K562 (cell line): Measurements from ENCODE around the gene GRHPR. TPM values are rescaled to one million over a fixed set of nuclear protein-coding genes. Genes with fewer than 3 reads are reported as not detected.

Source experiments
- ARID2 ChIP-seq: fragments of 450-650 bp; IDR thresholded peaks from 2 replicates; pipeline ENCODE4 v1.6.1; 2017; ENCODE audit warnings: antibody characterized with exemption, mild to moderate bottlenecking
- CBX1 ChIP-seq: sonication (generic); IDR thresholded peaks from 2 replicates; pipeline ENCODE4 v1.6.1; 2016; ENCODE audit warnings: antibody characterized with exemption, low read depth, mild to moderate bottlenecking
- CHCHD3 ChIP-seq: fragments of 250-450 bp; sonication (Bioruptor Pico); IDR thresholded peaks from 2 replicates; pipeline ENCODE4 v2.1.2; 2022; ENCODE audit warnings: mild to moderate bottlenecking
- CSDE1 ChIP-seq, 2 experiments: fragments of 450-650 bp; IDR thresholded peaks; 2 replicates each; pipeline ENCODE4 v1.6.1; 2016; ENCODE audit warnings: mild to moderate bottlenecking in 1 of 2
- DDX20 ChIP-seq: fragments of 450-650 bp; IDR thresholded peaks from 2 replicates; pipeline ENCODE4 v1.6.1; 2016; ENCODE audit warnings: missing genetic modification characterization, low read depth, mild to moderate bottlenecking, missing compliant biosample characterization, moderate library complexity
- ETV5 ChIP-seq: sonication (generic); formaldehyde crosslinking; IDR thresholded peaks from 2 replicates; pipeline ENCODE4 v1.4.0; 2020; ENCODE audit warnings: low read depth, mild to moderate bottlenecking, missing genetic modification reagents
- FOSL1 ChIP-seq: fragments of 200-800 bp; sonication (Bioruptor generic); conservative IDR thresholded peaks from 2 replicates; pipeline ENCODE4 v1.6.1; 2016; ENCODE audit warnings: missing genetic modification characterization, missing compliant biosample characterization
- HMGN3 ChIP-seq: IDR thresholded peaks from 2 replicates; pipeline ENCODE4 v1.6.1; 2011; ENCODE audit warnings: borderline replicate concordance, low read depth, mild to moderate bottlenecking, mixed read lengths, low read length; ENCODE audit not compliant: insufficient read length; ENCODE audit errors: extremely low read depth
- NCOA2 ChIP-seq, 2 experiments: fragments of 450-650 bp; IDR thresholded peaks; 2 replicates each; pipeline ENCODE4 v1.6.1; 2018; ENCODE audit warnings: mild to moderate bottlenecking in 2 of 2, moderate library complexity in 1 of 2; ENCODE audit not compliant: partially characterized antibody in 2 of 2
- RFX5 ChIP-seq: IDR thresholded peaks from 2 replicates; pipeline ENCODE4 v1.6.1; 2011; ENCODE audit warnings: low read depth, mild to moderate bottlenecking, improper control_type of control experiment, low read length
- RHOXF2B ChIP-seq: fragments of 250-450 bp; sonication (Bioruptor Pico); conservative IDR thresholded peaks from 2 replicates; pipeline ENCODE4 v1.5.1; 2021
- SIRT6 ChIP-seq: IDR thresholded peaks from one replicate; pipeline ENCODE4 v1.6.1; 2012; ENCODE audit warnings: low read depth, mild to moderate bottlenecking, control low read depth, inconsistent platforms, low read length, moderate library complexity
- SMAD2 ChIP-seq: fragments of 150-350 bp; IDR thresholded peaks from 2 replicates; pipeline ENCODE4 v1.6.1; 2014; ENCODE audit warnings: low read depth, mild to moderate bottlenecking, low read length
- SMARCE1 ChIP-seq: fragments of 450-650 bp; IDR thresholded peaks from 2 replicates; pipeline ENCODE4 v1.7.1; 2016; ENCODE audit warnings: mild to moderate bottlenecking
- TCF7L2 ChIP-seq: fragments of 150-350 bp; IDR thresholded peaks from 2 replicates; pipeline ENCODE4 v1.6.1; 2016; ENCODE audit warnings: low read depth, mild to moderate bottlenecking, low read length, moderate library complexity
- YY1 ChIP-seq, 3 experiments: IDR thresholded peaks; 2 replicates each; pipeline ENCODE4 v1.6.1; 2011; ENCODE audit warnings: low read length in 2 of 3, mild to moderate bottlenecking in 2 of 3, moderate library complexity in 2 of 3, borderline replicate concordance in 1 of 3, control low read depth in 1 of 3, low read depth in 1 of 3; ENCODE audit not compliant: insufficient read depth in 3 of 3, insufficient replicate concordance in 2 of 3, control insufficient read depth in 1 of 3, insufficient read length in 1 of 3; ENCODE audit errors: extremely low read depth in 1 of 3
- ZKSCAN8 ChIP-seq: fragments of 200-800 bp; sonication (Bioruptor generic); IDR thresholded peaks from 2 replicates; pipeline ENCODE4 v1.6.1; 2016; ENCODE audit warnings: missing genetic modification characterization, missing compliant biosample characterization
- ZNF583 ChIP-seq: fragments of 250-450 bp; sonication (Bioruptor Pico); IDR thresholded peaks from 2 replicates; pipeline ENCODE4 v1.4.0; 2020
- polyA plus RNA-seq, 8 experiments: library from polyadenylated mRNA; depleted of rRNA in 4 of 8; stranded (reverse) in 5 of 8; unstranded in 3 of 8; fragments of >200 nt; fragmentation: Nextera tagmentation in 2 of 8; fragmentation: Illumina TruSeq in 1 of 8; extraction: Ambion mirVana in 2 of 8; extraction: Trizol in 1 of 8; gene quantifications; 2 replicates each; pipeline versions ENCODE4 v1.2.1 to v1.2.3, GENCODE V29; 2011 to 2014; ENCODE audit warnings: inconsistent platforms in 1 of 8, missing spikeins in 1 of 8
- total RNA-seq, 7 experiments: library from RNA; depleted of rRNA in 6 of 7; stranded (reverse); fragments of >200 nt in 6 of 7; fragmentation: Illumina TruSeq in 2 of 7; extraction: Trizol in 2 of 7; gene quantifications; 2 replicates each; pipeline versions ENCODE4 v1.2.1 to v1.2.3, GENCODE V29; 2011 to 2021; ENCODE audit warnings: low replicate concordance in 1 of 7
- TF ChIP-seq, protein P1 (sequence below): fragments of 450-650 bp; formaldehyde crosslinking; IDR thresholded peaks from 2 replicates; pipeline ENCODE4 v1.4.0; 2022; ENCODE audit warnings: mild to moderate bottlenecking, moderate library complexity
- TF ChIP-seq, protein P2 (sequence below): sonication (generic); formaldehyde crosslinking; IDR thresholded peaks from 2 replicates; pipeline ENCODE4 v1.8.1; 2023; ENCODE audit warnings: mild to moderate bottlenecking, missing genetic modification reagents
- TF ChIP-seq, protein P3 (sequence below): fragments of 250-450 bp; sonication (Bioruptor Pico); IDR thresholded peaks from 2 replicates; pipeline ENCODE4 v1.8.0; 2022; ENCODE audit warnings: inconsistent platforms, mild to moderate bottlenecking, moderate library complexity, borderline replicate concordance
- TF ChIP-seq, protein P4 (sequence below): fragments of 150-350 bp; conservative IDR thresholded peaks from 2 replicates; pipeline ENCODE4 v1.6.1; 2014; ENCODE audit warnings: low read length

The GRHPR gene
- total and polyA plus RNA-seq, 9 of the 15 experiments (the other 6 are each of a cell fraction or from before 2014, with no cell fraction given), result 38.9 to 144 (median 120) TPM

- TF ChIP-seq, protein P1, sequence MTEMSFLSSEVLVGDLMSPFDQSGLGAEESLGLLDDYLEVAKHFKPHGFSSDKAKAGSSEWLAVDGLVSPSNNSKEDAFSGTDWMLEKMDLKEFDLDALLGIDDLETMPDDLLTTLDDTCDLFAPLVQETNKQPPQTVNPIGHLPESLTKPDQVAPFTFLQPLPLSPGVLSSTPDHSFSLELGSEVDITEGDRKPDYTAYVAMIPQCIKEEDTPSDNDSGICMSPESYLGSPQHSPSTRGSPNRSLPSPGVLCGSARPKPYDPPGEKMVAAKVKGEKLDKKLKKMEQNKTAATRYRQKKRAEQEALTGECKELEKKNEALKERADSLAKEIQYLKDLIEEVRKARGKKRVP (CRISPR knock-in tag), result no peak
- TF ChIP-seq YY1 (IDR thresholded peaks at IDR 0.05; ENCODE audit: borderline replicate concordance in 1 of 3, control insufficient read depth in 1 of 3, extremely low read depth in 1 of 3, insufficient read depth in 3 of 3, insufficient read length in 1 of 3, insufficient replicate concordance in 2 of 3, low read depth in 1 of 3, low read length in 2 of 3) (peak in 1 of 3 experiments; percentile 71), FOSL1 (tag) (0 out of 2 replicates have a peak, but pooled peaks have one; percentile 7), ZNF583 (CRISPR knock-in tag) (no peak), ETV5 (0 out of 2 replicates have a peak, but pooled peaks have one; percentile 14), CBX1 (no peak), TCF7L2 (no peak), CSDE1 (IDR thresholded peaks at IDR 0.05) (no peak), SMARCE1 (no peak), SMAD2 (no peak), ZKSCAN8 (CRISPR knock-in tag) (no peak), DDX20 (no peak), RFX5 (peak; percentile 52; the same call in 1 of the 2 replicates), CHCHD3 (0 out of 2 replicates have a peak, but pooled peaks have one; percentile 64), RHOXF2B (CRISPR knock-in tag) (no peak), ARID2 (no peak), HMGN3 (peak; percentile 7), NCOA2 (IDR thresholded peaks at IDR 0.05; ENCODE audit: partially characterized antibody in 2 of 2) (no peak), SIRT6 (no peak)
- TF ChIP-seq, protein P2, sequence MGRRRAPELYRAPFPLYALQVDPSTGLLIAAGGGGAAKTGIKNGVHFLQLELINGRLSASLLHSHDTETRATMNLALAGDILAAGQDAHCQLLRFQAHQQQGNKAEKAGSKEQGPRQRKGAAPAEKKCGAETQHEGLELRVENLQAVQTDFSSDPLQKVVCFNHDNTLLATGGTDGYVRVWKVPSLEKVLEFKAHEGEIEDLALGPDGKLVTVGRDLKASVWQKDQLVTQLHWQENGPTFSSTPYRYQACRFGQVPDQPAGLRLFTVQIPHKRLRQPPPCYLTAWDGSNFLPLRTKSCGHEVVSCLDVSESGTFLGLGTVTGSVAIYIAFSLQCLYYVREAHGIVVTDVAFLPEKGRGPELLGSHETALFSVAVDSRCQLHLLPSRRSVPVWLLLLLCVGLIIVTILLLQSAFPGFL, result no peak
- TF ChIP-seq, protein P3, sequence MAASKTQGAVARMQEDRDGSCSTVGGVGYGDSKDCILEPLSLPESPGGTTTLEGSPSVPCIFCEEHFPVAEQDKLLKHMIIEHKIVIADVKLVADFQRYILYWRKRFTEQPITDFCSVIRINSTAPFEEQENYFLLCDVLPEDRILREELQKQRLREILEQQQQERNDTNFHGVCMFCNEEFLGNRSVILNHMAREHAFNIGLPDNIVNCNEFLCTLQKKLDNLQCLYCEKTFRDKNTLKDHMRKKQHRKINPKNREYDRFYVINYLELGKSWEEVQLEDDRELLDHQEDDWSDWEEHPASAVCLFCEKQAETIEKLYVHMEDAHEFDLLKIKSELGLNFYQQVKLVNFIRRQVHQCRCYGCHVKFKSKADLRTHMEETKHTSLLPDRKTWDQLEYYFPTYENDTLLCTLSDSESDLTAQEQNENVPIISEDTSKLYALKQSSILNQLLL, result no peak
- TF ChIP-seq, protein P4, sequence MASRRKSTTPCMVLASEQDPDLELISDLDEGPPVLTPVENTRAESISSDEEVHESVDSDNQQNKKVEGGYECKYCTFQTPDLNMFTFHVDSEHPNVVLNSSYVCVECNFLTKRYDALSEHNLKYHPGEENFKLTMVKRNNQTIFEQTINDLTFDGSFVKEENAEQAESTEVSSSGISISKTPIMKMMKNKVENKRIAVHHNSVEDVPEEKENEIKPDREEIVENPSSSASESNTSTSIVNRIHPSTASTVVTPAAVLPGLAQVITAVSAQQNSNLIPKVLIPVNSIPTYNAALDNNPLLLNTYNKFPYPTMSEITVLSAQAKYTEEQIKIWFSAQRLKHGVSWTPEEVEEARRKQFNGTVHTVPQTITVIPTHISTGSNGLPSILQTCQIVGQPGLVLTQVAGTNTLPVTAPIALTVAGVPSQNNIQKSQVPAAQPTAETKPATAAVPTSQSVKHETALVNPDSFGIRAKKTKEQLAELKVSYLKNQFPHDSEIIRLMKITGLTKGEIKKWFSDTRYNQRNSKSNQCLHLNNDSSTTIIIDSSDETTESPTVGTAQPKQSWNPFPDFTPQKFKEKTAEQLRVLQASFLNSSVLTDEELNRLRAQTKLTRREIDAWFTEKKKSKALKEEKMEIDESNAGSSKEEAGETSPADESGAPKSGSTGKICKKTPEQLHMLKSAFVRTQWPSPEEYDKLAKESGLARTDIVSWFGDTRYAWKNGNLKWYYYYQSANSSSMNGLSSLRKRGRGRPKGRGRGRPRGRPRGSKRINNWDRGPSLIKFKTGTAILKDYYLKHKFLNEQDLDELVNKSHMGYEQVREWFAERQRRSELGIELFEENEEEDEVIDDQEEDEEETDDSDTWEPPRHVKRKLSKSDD, result no peak
Measured at GRCh38 chr9:37465249-37466036, 42.9 kb downstream of the GRHPR start, which contains the start of gene ZBTB5 (continued).
